HG02884 (cell line): ENCODE results near the gene GALNT9.
"Not testable (repeated sequence)": the region's sequence is repeated elsewhere in the genome, so short reads cannot be mapped to it uniquely, and the experiment has no call there.

Experiments used
- ATAC-seq: cut with Tn5 transposase; IDR thresholded peaks from one replicate; pipeline ENCODE4 v1.9.1; 2021; ENCODE audit warnings: mild to moderate bottlenecking, moderate library complexity; ENCODE audit not compliant: unreplicated experiment

The GALNT9 gene

DNA sequence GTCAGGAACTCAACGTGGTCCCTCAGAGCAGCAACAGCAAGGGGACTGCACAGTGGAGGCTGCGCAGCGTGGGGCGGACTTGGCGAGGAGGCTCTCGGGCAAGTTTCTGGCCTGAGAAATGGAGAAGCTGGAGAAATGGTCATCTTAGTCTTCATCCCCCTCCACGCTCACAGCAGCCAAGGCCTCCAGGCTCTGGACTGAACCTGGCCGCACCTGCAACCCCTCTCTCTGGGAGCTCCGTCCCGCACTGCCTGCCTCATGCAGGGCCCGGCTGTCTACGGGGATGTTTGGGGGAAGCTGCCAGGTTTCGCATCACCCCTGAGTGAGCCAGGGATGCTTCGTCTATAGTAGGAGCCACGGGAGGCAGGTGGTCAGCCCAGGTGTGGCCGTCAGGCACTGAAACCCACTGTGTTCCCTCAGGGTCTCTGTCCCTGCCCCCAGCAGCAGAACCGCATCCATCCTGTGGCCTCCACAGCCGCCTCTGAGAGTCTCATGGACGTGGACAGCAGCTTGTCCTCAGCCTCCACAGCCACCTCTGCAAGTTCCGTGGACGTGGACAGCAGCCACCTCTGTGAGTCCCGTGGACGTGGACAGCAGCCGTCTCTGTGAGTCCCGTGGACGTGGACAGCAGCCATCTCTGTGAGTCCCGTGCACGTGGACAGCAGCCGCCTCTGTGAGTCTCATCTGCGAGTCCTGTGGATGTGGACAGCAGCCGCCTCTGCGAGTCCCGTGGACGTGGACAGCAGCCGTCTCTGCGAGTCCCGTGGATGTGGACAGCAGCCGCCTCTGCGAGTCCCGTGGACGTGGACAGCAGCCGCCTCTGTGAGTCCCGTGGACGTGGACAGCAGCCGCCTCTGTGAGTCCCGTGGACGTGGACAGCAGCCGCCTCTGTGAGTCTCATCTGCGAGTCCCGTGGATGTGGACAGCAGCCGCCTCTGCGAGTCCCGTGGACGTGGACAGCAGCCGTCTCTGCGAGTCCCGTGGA, 29.1 kb upstream of the GALNT9 start:
- not testable (repeated sequence) for ATAC-seq

DNA sequence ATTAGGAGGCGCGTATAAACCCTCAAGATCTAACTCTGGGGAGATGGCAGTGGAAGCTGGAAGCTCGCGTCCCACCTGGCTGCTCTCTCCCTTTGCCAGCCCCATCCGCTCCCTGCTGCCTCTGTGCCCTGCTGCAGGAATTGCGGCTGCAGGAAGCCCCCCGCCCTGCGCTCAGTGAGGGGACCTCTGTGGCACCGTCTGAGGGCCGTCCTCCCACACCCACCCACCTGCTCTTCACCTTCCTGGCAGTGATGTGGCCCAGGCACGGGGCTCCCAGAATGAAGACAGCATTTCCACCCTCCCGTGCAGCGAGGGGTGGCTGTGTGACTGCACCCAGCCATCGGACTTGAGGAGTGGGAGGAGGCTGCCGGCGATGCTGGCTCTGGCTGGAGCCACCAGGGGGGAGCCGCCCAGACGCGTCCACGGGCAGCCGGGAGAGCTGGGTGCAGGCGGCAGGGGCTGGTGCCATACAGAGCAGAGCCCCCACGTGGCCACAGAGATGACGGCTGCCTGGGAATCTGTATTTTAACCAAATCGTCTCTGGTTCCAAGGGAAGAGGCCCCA, 28.3 kb upstream of the GALNT9 start:
- no peak for ATAC-seq

DNA sequence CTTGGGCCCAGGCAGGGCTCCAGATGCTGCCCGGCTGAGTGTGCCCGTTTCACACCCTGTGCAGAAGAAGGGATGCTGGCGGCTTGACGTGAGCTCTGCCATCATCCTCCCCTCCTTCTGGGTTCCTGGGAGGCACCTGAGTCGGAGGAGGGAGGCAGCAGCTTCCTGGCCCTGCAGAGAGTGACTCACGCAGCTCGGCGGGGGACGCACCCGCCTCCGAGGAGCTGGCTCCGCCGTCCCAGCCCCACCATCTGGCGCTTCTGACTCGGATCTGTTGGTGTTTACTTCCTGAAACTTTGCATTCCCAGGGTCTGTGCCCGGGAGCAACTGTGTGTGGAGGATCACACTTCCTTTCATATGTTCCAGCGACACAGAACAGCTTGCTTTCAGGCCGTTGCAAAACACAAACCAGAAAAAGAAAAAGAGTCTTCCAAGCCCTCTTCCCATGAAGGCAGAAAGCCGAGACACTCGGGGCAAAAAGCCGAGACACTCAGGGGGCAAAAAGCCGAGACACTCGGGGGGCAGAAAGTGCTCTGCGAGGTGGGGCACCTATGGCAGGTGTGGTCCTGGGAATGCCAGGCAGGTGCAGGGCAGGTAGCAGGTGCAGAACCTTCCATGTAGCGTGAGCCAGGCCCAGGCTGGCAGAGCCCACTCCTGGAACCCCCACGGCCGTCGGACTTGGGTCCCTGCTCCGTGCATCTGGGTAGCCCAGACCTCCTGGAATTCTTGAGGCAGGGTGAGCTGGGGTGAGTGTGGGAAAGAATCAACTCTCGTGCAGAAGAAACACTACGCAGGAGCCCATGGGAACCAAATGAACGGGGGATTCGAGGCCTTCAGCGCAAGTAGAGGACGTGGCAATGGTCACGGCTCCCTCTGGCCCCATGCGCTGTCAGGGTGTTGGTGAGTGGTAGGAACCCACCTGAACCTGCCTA, 27.6 kb upstream of the GALNT9 start:
- no peak for ATAC-seq

DNA sequence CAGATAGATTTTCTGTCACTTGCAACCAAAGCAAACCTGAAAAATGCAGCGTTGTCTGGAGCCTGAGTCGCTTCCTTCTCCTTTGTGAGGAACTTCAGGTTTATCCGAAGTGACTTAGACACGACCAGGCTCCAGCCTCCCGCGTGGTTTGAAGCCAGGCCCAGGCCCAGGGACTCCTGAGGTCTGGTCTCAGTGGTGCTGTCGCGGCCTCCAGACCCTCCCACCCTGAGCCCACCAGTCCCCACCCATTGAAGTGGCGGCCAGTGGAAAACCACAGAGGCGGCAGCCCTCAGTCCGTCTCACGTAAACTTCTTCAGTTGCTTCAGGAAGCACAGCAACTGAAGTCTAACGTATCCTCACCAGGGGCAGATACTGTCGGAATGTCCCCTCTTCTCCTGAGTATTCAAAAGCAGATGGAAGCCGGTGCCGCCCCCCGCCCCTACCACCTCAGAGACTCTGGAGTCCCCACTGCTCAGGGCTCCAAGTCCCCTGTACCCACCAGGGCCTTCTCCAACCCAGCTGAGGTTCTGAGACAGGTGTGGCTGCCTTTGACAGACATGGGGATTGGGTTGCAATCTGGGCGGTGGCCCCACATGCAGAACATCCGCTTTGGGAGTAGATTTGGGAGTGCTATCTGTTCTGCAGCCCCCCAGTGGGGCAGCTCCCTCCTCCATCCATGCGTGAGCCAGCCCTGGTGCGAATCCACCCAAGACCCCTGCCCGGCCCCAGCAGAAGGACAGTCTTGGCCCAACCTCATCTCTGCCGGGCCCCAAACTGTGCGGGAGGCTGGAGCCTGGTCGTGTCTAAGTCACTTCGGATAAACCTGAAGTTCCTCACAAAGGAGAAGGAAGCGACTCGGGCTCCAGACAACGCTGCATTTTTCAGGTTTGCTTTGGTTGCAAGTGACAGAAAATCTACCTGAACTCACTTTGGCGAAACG, 26.6 kb upstream of the GALNT9 start:
- no peak for ATAC-seq

DNA sequence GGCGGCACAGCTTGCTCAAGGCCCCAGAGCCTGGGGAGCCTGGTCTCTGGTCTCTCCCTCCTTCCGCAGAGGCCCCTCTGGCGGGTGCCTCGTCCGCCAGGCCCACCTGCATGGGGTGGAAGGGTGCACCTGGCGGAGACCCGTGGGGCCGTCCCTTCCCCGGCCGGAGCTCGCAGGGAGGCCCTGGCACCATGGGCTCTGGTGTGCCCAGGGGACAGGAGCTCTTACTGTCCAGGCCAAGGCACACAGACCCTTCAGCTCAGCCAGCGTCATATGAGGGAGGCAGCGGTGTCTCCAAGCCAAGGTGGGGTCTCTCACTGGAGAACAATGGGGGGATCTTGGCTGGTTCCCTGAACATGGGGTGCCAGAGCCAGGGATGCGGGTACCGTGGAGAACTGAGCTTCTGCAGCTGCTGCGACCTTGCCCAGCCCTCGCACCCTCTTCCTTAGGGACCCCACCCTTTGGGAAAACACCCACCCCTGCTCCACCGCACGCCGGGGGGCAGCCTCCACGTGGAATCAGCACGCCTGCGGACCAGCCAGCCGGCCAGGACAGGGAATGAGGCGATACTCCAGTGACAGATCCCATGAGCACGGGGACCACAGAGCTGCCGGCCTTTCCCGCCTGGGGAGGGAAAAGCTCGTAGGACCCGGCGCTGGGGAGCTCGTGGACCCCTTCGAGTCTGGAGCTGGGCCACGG, 25.7 kb upstream of the GALNT9 start:
- ATAC-seq, result no peak

DNA sequence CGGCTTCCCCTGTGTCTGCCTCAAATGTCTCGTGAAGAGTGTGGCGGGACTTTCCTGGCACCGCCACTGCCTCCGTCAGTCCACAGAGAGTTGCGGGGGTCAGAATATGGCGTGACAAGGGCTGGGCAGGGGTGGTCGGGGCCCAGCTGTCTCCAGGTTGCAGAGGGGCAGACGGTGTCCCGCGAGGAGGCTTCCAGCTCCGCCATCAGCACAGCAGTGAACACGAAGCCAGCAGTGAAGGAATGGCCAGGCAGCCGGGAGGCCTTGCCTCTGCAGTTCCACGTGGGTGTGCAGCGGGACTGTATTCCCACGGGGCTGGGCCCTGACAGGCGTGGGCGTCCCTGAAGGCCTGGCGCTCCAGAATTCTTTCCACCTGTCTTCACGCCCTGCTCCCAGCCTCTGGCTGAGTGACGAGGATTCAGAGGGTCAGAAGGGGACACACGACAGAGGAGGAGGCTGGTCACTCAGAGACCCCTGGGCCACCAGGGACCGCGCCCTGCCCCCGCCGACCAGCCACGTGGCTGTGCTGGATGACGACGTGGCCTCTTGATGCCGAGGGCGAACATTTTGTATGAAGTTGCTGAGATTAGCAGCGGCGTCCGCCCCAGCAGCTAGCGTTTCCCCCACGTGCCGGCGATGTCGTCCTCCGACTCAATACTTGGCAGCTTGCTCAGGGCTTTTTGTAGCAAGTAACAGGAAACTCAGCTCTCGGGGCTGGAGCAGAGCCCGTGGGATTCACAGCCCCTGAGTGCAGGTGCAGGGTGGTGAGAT, 25.0 kb upstream of the GALNT9 start:
- ATAC-seq, result no peak

DNA sequence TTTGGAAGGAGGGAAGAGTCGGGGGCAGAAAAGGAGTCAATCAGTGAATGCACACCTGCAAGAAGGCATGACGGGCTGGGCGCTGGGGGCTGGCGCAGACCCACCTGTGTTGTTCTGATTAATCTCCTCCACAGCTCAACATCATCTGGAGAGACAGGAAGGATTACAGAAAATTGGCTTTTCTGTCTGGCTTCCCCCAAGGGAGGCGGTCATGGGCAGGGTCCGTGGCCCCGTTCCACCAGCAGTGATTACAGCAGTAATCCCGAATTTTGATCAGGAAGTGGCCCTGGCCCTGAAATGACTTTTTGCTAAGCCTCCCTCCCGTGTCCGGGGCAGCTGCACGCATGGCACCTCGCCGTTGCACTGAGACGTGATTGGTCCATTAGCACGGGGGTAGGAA, 24.4 kb upstream of the GALNT9 start:
- no peak for ATAC-seq

DNA sequence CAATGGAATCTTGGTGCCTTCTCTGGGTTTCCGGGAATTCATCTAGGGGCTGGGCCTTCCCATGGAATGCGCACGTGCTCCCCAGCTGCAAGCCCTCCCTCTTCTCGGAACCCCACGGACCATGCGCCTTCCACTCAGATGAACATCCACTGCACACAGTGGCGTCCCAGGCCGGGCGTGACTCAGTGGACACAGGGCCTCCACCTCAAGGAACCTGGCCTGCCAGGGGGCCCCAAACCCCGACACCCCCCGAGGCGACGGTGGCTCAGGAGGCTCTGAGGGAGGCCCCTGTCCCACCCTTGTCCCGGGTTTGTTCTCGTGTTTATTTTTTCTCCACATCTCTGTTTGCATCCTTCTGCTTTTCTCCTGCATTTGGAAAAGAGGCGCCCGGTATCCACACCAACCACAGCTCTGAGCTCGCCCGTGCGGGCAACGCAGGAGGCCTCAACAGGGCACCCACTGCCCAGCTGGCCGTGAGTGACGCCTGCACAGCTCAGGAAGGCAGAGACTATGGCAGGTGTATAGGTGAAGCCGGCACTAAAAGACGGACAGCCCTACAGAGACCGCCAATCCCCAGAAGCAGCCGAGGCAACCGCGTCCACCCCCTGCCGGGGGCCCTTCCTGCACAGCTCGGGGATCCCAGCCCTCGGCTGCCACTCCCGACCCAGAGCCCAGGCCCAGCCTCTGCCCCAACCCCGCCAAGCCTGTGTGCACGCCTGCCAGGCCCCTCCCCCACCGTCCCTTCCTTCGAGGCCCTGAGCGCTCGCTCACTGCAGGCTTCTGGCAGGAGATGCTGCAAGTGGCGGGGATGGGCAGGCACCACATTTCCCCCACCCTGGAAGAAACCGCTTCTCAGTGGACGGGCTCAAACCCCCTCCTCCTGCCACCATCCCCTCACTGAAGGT, 23.8 kb upstream of the GALNT9 start:
- no peak for ATAC-seq

DNA sequence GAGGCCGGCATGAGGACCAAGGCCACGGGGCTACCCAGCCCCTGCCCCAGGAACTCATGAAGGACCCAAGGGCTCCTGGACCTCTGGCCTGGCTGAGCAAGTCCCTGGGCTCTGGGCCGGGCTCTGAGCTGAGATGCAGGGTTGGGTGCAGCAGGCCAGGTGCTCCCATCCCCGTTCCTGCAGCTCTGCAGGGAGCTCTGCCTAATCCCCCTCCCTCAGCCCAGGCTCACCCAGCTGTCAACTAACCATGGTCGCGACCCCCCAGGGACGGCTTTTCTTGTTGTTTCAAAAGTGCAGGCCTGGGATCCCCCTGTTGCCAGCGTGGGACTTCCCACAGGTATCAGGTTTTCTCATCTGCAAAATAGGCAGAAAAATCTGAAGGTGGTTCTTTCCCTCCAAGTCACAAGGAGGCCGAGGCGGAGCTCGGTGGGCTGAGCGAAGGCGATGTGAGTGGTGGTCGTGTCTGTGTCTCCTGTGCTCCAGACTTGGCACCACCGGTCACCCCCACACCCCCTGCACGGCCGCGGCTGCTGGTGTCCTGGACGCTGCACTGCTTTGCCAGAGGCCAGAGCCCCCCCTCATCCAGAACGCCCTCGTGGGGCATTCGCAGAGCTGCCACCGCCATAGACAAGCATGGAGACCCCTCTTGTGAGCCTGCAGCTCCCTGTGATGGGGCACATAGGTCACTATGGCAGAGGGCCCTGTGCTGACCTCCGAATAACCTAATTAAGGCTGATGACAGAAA, 22.5 kb upstream of the GALNT9 start:
- no peak for ATAC-seq

DNA sequence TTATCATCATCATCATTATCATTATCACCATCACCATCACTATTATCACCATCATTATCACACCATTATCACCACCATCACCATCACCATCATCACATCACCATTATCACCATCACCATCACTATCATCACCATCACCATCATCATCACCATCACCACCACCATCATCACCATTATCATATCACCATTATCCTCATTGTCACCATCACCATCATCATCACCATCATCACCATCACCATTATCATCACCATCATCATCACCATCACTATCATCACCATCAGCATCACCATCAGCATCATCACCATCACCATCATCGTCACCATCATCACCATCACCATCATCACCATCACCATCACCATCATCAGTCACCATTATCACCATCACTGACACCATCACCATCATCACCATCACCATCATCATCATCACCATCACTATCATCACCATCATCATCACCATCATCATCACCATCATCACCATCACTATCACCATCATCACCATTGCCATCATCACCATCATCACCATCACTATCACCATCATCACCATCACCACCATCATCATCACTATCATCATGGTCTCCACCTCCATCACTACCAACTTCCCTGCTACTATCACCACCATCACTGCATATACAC, 20.2 kb upstream of the GALNT9 start:
- ATAC-seq, result no peak

DNA sequence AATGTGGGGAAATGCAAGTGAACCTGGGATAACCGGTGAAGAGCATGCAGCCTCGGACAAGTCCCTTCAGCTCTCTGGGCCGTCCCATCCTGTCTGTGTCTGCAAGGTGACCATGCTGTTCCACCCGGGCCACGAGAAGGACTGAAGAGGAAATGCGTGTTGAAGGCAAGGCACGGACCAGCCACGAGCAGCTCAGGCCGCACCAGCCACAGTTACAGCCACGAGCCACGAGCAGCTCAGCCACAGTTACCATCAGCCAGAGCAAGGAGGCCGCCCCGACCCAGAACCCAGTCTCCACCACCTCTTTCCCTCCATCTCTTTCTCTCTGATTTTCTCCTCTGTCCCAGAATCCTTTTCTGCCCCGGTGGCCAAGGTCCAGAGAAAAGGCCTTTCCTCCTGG, 18.8 kb upstream of the GALNT9 start:
- ATAC-seq, result no peak

DNA sequence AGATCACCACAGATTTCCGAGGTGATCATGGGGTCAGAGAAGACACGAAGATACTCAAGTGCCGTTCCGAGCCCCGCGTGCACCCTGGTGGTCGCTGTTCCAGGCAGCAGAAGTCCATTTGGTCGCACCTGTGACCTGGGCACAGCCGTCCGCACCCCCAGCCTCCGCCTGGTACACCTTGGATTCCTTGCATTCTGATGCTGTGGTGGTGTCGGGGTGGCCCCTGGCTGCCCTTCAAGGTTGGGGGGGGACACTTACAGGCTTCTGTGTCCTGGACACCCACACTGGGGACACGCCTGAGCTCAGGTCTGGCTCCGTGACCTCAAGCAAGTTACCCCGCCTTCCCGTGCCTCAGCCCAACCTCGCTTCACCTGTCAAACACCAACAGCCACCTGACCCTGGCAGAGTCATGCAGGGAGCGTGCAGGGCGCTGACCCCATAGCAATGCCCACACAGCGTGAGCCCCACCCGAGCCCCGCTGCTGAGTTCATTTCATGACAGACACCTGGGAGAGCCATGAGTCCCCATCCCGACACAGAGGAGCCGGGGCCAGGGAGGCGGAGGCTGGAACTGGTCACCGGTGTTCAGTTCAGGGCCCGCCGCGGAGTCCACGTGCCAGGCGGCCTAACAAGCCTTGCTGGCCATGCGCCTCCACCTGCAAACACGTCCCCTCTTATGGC, 17.9 kb upstream of the GALNT9 start:
- no peak for ATAC-seq

DNA sequence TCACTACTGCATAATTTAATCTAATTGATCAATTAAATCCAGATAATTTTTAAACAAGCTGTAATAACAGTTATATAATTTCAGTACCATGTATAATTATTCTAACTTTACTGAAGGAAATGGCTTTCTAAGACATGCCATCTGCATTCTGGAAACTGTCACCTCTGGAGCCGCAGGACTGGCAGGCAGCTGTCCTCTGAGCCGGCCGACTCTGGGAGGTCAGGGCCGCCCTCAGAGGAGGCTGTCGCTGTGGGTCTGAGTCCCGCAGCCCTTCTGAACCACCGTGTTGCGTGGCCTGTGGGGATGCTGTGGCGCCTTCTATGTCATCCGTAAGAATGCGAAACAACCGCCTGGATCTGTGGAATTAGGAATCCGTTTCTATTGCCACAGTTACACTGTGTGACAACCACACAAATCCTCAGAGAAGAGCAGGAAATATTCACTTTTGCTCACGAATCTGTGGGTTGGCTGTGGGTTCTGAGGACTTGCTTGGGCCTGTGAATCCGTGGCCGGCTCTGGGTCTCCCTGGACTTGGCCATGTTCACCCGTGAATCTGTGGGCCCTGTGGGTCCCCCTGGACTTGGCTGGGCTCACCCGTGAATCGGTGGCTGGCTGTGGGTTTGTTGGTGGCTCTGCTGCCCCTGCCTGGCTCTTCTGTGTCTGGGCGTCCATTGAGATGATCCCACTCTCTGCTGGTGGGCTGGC, 17.2 kb upstream of the GALNT9 start:
- no peak for ATAC-seq

DNA sequence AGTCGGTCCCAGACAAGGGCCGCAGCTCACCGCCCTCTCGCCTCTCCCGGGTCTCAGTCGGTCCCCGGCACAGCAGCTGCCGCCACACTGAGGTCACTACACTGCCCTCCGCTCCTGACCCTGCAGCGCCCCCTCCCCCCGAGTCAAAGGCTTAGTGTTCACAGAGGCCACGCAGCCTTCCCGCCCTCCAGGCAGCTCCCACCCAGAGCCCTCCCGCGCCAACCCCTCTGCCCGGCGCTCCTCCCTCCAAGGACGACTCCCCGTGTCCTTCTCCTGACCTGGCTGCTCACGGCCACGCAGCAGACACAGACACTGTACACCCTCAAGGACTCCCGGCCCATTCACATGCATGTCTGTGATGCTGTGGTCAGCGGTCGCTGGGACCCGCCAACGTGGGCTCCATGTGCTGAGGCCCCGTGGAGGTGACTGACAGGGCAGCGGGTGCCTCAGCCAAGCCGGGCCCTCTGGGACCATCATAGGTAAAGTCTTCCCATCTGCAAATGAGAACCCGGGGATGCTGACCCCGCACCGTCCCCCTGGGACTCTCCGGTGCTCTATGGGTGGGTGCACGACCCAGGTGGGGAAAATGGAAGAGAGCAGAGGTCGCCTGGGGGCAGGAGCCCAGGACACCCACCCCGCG, 16.3 kb upstream of the GALNT9 start:
- no peak for ATAC-seq

DNA sequence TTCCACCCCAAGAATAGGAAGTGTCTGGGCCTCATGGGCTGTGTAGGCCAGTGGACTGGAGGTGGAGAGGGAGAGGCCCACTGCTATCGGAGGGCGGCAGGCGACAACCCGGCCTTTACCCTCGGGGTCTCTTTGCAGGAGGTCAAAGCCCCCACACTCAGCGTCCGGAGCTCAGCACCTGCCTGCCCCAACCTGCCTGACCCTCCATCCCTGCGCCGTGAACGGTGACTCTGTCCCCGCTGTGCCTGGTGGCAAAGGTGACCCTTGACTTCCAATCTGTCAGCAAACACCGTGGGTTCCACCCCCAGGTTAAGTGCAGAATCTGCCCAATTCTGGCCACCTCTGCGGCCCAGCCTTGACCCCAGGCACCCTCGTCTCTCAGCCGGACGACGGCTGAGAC, 15.7 kb upstream of the GALNT9 start:
- ATAC-seq, result no peak
